NCI-H526 treated with DMSO at 0.1 percent for 48 hours (cell line): ENCODE measurements around the gene ZCCHC17.
A peak's percentile ranks its signal among the peaks of the same experiment; 100 is the strongest.

ENCODE experiments used
- DNase-seq: peaks from one replicate; lab custom pipeline; 2025; lab: John Stamatoyannopoulos, UW

ZCCHC17 gene

DNA sequence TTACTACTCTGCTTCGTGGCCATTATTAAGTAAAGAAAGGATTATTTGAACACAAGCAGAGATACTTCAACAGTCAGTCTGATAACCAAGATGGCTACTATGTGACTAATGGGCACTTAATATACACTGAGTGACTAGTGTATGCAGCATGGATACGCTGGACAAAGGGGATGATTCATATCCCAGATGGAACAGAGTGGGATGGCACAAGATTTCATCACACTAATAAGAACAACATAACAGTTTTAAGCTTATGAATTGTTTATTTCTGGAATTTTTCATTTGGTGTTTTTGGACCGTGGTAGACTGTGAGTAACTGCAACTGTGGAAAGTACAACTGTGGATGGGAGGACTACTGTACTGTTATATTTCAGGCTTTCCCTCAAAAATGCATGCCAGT lies 9.4 kb downstream of the ZCCHC17 start:
- no peak for DNase-seq

DNA sequence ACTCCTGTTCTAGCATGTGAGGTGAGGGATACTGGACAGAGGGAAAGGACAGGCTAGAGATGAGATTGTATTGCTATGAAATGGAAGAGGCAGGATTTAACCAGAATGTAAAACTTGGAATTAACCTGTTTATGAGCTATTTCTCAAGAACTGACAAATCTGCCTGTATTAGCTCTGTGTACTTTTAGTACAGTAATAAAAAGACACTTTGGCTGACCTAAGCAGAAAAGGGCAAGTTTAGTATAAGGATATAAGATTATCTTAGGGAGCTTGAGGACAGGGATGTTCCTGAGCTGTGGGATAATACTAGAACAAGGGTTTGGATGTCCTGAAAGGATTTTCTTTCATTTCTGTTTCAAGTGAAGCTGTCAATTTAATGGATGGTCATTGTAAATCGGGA lies 11.2 kb downstream of the ZCCHC17 start:
- DNase-seq: no peak

DNA sequence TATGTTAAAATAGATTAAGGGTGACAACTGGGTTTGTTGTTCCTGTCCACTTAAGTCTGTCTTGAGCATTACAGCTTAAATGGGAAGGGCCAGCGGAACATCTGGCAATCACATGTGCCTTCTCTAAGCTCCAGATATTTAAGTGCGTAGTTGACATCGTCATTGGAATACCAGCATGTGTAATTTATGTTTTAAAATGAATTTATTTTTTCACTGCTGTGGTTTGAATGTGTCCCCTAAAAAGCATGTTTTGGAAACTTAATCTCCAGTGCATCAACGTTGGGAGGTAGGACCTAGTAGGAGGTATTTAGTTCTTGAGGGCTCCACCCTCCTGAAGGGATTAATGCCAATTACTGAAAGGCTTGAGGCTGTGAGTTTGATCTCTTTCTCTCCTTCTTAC lies 13.4 kb downstream of the ZCCHC17 start:
- no peak for DNase-seq

DNA sequence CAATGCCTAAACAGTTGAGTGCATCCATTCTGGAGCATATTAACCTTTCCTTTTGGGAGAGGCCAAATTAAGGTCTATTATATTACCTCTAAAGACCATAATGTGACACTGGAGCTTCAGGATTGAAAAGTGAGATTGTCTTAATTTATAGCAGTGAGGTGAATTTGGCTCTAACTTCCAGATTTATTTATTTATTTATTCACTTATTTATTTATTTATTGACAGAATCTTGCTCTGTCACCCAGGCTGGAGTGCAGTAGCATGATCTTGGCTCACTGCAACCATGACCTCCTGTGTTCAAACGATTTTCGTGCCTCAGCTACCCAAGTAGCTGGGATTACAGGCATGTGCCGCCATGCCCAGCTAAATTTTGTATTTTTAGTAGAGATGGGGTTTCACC lies 19.1 kb downstream of the ZCCHC17 start:
- DNase-seq: no peak

GRCh38 chr1:31318146-31318545 lies 21.3 kb downstream of the ZCCHC17 start:
- peak; percentile 62 for DNase-seq

- DNase-seq: no peak
These were observed 27.3 kb downstream of the ZCCHC17 start for GRCh38 chr1:31324093-31324492.

- DNase-seq: no peak
These were observed 28.2 kb downstream of the ZCCHC17 start for GRCh38 chr1:31324992-31325391.

DNA sequence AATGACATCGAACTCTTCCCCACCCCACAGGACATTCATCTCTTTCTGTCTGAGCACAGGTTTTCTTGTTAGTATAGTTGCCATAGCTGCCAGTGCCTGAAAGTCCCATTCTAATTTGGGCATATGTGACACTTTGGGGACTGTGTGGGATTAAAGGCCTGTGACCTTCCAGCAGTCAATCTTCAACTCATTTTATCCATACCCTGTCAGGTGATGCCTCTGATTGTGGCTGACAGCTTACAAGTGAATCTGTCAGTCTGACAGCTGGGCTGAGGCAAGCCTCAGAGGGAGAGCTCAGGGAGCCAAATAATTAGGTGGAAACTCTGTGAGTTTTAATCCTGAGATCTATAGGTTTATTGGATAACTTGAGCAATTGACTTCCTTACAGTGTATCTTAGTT lies 29.6 kb downstream of the ZCCHC17 start:
- no peak for DNase-seq

DNA sequence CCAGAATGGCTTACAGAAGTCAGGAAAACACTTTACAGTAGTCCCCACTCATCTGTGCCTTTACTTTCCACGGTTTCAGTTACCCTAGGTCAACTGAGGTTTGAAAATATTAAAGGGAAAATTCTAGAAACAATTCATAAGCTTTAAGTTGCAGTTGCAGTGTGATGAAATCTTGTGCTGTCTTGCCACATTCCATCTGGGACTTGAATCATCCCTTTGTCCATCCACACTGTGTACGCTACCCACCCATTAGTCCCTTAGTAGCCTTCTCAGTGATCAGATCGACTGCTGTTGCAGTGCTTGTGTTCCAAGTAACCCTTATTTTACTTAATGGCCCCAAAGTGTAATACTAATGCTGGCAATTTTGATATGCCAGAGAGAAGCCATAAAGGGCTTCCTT lies 30.5 kb downstream of the ZCCHC17 start:
- no peak for DNase-seq

GRCh38 chr1:31335007-31335406 lies 38.2 kb downstream of the ZCCHC17 start:
- DNase-seq: peak; percentile 93

- DNase-seq: no peak
These were observed 40.0 kb downstream of the ZCCHC17 start for GRCh38 chr1:31336687-31337467.

GRCh38 chr1:31344503-31344902 lies 47.7 kb downstream of the ZCCHC17 start:
- no peak for DNase-seq

GRCh38 chr1:31345635-31346034 lies 48.8 kb downstream of the ZCCHC17 start:
- DNase-seq: no peak

- DNase-seq: no peak
These were observed 50.0 kb downstream of the ZCCHC17 start for GRCh38 chr1:31346785-31347184.

DNA sequence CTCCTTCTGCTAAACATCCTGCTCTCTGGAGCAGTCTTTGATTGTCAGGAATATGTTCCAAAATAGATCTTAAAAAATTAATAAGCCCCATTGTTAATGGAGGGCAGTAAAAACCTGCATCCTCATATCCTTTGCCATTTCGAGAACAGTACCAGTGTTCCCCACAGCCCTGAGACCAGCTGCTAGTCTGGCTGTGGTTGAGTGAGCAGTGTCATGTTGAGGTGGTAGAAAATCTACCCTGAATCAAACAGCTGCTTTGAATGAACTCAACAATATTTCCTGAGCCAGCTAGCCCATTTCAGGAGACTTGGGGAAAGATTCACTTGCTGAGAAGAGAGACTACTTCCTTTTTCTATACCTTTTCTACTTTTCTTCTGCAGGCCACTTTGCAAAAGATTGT lies 51.6 kb downstream of the ZCCHC17 start:
- DNase-seq: no peak

GRCh38 chr1:31354283-31354682 lies 57.5 kb downstream of the ZCCHC17 start:
- DNase-seq: no peak

- no peak for DNase-seq
These were observed 59.6 kb downstream of the ZCCHC17 start for GRCh38 chr1:31356427-31356826.

GRCh38 chr1:31361607-31362006 lies 64.8 kb downstream of the ZCCHC17 start:
- DNase-seq: no peak

GRCh38 chr1:31362032-31362431 lies 65.2 kb downstream of the ZCCHC17 start:
- no peak for DNase-seq

DNA sequence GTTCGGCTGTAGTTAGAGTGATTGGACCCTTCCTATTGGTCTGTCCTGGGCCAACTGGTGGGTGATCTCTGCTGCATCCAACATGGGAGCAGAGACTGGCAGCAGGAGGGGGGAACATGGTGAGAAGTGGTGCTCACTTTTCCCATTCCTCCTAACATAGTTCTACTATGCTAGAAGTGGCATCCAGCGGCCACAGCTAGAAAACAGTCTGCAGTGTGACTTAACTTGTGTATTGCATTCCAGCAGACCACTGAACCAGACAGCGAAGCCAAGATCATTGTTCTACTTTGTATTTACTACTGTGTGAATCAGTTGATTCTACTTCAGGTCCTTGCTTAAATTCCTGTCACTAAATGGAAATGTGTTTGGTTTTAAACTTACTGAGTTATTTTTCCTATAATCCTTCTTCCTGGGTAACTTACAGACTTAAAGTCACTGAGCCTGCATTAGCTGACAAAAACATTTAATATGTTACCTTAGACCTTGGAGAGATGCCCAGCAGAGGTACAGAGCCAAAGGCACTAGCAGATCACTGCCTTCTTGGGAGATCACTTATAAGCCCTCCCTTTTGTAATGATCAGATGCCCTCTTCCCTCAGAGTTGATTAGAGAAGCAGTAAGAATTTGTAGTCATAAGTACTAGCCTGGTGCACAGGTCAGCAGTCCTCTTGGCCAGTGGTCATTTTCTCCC lies 67.9 kb downstream of the ZCCHC17 start:
- no peak for DNase-seq

- DNase-seq: no peak
These were observed 70.0 kb downstream of the ZCCHC17 start for GRCh38 chr1:31366796-31367195.

DNA sequence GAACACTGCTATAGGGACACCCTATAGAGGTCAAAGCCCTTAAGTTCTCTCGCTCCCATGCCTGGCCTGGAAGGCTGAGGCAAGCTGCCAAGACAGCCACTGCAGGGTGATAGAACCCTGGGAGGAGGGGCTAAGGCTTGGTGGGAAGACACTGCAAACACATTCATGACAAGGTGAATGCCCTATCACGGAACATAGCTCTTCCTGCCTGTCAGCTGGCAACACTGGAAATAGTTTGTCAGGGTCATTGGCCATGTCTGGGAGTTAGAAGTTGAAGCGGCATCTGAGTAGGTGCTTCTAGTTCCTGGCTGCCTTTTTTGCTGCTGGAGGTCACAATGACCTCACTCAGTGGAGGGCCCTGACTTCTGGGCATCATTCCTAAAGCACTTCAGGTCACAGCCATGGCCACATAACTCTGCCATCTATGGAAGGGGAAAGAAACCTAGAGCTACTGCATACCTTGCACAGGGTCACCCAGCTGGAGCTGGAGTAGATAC lies 71.8 kb downstream of the ZCCHC17 start:
- DNase-seq: no peak

GRCh38 chr1:31370021-31370420 lies 73.2 kb downstream of the ZCCHC17 start:
- DNase-seq: no peak

DNA sequence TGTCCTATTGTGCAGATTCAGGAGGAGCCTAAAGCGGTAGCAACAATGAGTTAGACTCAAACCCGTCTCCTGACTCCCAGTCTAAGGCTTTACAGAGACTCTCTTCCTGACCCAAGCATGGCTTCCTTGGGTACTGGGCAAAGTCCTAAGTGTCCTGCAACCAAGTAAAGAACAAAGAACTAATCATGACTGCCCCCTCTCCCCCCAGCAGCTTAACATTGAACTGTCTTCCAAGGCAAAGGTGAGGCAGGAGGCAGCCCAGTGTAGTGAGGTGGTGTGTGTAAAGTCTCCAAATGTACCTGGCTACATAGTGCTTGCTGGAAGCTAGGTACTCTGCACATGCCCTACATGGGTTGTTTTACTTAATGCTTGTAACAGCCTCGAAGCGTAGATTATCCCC lies 73.7 kb downstream of the ZCCHC17 start:
- no peak for DNase-seq
